Measurements from ENCODE around the gene RNF126. TPM values are rescaled to one million over a fixed set of nuclear protein-coding genes. Genes with fewer than 3 reads are reported as not detected.

Gene RNF126
- total and polyA plus RNA-seq, 8 donors, result 11.9 to 33.7 (median 17.4) TPM

- H3K9me3 ChIP-seq, result no peaks in the 10 kb centered on the region
- intact Hi-C loops (cut with DNase I), result no loop called here
- H3K27me3 ChIP-seq, result no peaks in the 10 kb centered on the region
- no peaks in the 10 kb centered on the region for H3K36me3 ChIP-seq
- 86 to 88% methylated on average over 26 to 31 of the region's 31 CpGs for WGBS, 2 donors
- H3K27ac ChIP-seq, result no peak overlapping the region
- DNase-seq (peak in 1 of 6 donors; percentile 78), ATAC-seq (no peak), FAIRE-seq (no peak)
- TF ChIP-seq CTCF (IDR thresholded peaks at IDR 0.05), result no peak
- H3K4me3 ChIP-seq, result no peak overlapping the region
- H3K4me1 ChIP-seq, result no peaks in the 10 kb centered on the region
Measured at GRCh38 chr19:640606-641189, 22.3 kb downstream of the RNF126 start.

GRCh38 chr19:640161-640558, 22.9 kb downstream of the RNF126 start:
- FAIRE-seq (no peak), ATAC-seq (no peak), DNase-seq (peak in 1 of 6 donors; percentile 82)
- 50 to 54% methylated on average over 16 to 25 of the region's 25 CpGs for WGBS, 2 donors
- intact Hi-C loops (cut with DNase I), result no loop called here
- TF ChIP-seq CTCF (IDR thresholded peaks at IDR 0.05), result no peak
- Histone ChIP-seq H3K9me3 (no peaks in the 10 kb centered on the region), H3K4me3 (peak overlapping the region in 2 of 4 donors; percentile 18 to 44), H3K36me3 (no peaks in the 10 kb centered on the region), H3K27me3 (no peaks in the 10 kb centered on the region), H3K4me1 (no peaks in the 10 kb centered on the region), H3K27ac (no peak overlapping the region)

DNA sequence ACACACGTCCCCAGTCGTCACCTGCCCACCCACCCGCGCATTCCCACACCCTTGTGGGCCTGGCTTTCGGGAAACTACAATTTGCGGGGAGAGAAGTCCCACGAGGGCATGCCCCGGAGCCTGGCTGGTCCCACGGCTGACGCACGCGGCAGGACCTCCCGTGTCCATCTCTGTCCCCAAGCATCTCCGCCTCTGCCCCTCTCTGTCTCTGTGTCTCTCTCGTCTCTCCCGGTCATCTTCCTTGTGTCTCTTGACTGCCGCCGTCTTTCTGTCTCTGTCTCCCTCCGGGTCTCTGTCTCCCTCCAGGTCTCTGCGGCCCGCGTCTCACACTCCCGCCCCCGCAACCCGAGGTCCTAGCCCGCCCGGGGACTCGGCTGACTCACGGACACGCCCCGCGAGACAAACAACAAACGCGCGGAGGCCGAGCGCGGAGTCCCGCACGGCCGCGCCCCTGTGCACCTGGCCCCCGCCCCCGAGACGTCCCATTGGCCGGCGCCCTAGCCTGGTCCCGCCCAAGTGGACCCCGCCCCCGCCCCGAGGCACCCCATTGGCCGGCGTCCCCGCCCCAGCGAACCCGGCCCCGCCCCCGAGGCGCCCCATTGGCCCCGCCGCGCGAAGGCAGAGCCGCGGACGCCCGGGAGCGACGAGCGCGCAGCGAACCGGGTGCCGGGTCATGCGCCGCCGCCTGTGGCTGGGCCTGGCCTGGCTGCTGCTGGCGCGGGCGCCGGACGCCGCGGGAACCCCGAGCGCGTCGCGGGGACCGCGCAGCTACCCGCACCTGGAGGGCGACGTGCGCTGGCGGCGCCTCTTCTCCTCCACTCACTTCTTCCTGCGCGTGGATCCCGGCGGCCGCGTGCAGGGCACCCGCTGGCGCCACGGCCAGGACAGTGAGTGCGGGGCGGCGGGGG, 23.5 kb downstream of the RNF126 start, which contains the start of gene FGF22:
Gene FGF22 (plus strand): TSS at position 627 of the 908 bp plus-strand sequence. CDS start 47 bp downstream, at position 674.
- TF ChIP-seq CTCF (IDR thresholded peaks at IDR 0.05), result no peak
- Histone ChIP-seq H3K4me3 (peak within 1 kb of the TSS in 2 of 4 donors; percentile 18 to 44), H3K27me3 (no peaks in the 10 kb centered on the region), H3K4me1 (no peaks in the 10 kb centered on the region), H3K36me3 (no peaks in the 10 kb centered on the region), H3K9me3 (no peaks in the 10 kb centered on the region), H3K27ac (no peak within 1 kb of the TSS)
- 6 to 12% methylated on average over 56 to 109 of the region's 109 CpGs for WGBS, 2 donors
- FAIRE-seq (no peak), DNase-seq (peak; percentile 89 to 99 (median 94)), ATAC-seq (peak; percentile 93 to 98 (median 96))
- intact Hi-C loops (cut with DNase I), result no loop called here

DNA sequence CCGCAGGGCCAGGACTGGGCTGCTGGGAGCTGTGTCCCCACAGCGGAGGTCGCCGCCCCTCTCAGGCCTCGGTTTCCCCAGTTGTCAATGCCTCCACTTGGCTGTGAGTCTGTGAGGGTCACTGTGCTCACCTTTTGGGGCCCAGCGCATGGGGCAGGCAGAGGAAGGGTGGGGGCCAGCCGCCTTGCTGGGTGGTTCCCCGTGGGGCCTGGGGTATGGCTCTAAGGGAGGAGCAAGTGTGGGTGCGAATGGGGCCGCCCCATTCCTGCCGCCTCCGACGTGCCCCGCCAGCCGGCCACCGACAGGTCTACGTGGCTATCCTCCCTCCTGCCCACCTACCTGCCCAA, 24.1 kb downstream of the RNF126 start:
- peaks cover 0 to 4% (median 4%) of the 10 kb centered on the region in 3 donors for H3K4me1 ChIP-seq
- WGBS, 2 donors, result 63 to 64% methylated on average over 17 of the region's 17 CpGs
- DNase-seq, result peak in 1 of 6 donors; percentile 76
- intact Hi-C loops (cut with DNase I), result no loop called here
- H3K9me3 ChIP-seq, result no peaks in the 10 kb centered on the region
- no peak for FAIRE-seq
- H3K4me3 ChIP-seq, result peak overlapping the region in 2 of 4 donors; percentile 18 to 44
- ATAC-seq, result no peak
- TF ChIP-seq CTCF (IDR thresholded peaks at IDR 0.05), result no peak
- no peaks in the 10 kb centered on the region for H3K36me3 ChIP-seq
- H3K27ac ChIP-seq, result no peak overlapping the region
- no peaks in the 10 kb centered on the region for H3K27me3 ChIP-seq
